Fibroblast of skin of back (primary cell): ENCODE measurements around the gene KCTD7.
A peak's percentile ranks its signal among the peaks of the same experiment; 100 is the strongest.
"Not testable (repeated sequence)": the region's sequence is repeated elsewhere in the genome, so short reads cannot be mapped to it uniquely, and the experiment has no call there.

Experiments
- DNase-seq: peaks from one replicate; pipeline ENCODE4 v3.0.0-alpha.2; 2013

Gene KCTD7

GRCh38 chr7:66617295-66617694 is 11.4 kb upstream of the KCTD7 start:
- no peak for DNase-seq

- DNase-seq = peak; percentile 2
Measured at GRCh38 chr7:66619341-66619948, 9.2 kb upstream of the KCTD7 start.

- DNase-seq = peak; percentile 34
Measured at GRCh38 chr7:66626331-66626934, 2.2 kb upstream of the KCTD7 start.

GRCh38 chr7:66627151-66627681 is 1.5 kb upstream of the KCTD7 start:
- DNase-seq = no peak

DNA sequence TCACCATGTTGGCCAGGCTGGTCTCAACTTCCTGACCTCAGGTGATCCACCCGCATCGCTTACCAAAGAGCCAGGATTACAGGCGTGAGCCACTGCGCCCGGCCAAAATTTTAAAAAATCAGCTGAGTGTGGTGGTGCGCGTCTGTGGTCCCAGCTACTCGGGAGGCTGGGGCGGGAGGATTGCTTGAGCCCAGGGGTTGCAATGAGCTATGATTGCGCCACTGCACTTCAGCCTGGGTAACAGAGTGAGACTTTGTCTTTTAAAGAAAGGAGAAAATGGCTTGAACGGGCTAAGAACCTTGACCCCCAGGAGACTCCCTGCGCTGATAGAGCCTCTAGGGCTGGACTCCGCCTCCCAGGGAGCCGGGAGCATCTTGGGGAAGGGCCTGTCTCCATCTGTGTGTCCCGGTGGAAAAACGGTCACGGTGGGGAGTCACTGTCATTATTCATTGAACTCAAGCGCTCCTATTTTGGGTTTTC is 760 bp upstream of the KCTD7 start:
- DNase-seq = no peak

DNA sequence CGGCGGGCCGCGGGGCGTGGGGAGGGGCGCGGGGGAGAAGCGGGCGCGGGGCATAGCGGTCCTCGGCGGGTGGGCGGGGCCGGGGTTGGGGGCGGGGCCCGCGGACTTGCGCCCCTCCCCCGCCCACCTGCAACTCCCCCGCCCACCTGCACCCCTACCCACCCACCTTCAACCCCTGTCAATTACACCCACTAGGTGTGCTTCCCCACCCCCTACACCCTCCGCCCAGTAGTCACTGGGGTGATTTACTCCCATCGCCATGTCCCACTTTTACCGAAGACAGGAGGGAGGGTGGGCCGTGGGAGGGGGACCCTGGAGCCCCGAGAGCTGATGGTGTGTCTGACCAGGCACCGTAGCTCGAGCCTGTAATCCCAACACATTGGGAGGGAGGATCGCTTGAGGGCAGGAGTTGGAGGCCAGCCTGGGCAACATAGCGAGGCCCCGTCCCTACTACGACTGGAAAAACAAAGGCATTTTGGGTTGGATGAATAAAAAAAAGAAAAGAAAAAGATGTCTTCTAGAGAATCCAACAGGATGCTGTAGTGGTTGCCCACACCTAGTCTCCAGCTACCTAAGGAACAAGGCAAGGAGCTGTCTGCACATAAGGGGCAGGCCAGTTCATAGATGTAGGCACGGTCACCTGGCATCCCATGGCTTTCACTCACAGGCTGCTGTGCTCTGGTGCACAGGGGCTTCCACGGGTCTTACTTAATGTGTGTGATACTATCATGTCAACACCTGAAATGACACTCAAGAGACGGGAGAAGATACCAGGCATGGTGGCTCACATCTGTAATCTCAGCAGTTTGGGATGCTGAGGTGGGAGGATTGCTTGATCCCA is 761 bp downstream of the KCTD7 start:
- DNase-seq = no peak

DNA sequence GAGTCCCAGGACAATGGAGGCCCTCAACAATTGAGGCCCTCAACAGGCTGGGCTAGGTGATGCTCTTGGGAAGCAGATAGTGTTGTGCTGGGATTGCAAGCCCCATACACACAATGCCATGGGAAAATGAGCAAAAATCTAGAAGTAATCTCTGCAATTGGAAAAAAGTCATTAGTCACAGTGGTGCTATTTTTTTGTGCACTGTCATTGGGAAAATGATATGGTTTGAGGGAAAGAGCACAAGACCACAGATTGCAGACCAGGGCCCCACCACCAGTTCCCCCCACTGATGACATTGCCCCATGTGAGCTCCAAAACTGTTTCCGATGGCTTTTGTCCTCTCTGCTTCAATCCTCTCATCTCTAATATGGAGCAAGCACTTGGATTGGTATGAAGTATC is 1.9 kb downstream of the KCTD7 start:
- no peak for DNase-seq

- DNase-seq = no peak
Measured at GRCh38 chr7:66631471-66631870, 2.8 kb downstream of the KCTD7 start.

DNA sequence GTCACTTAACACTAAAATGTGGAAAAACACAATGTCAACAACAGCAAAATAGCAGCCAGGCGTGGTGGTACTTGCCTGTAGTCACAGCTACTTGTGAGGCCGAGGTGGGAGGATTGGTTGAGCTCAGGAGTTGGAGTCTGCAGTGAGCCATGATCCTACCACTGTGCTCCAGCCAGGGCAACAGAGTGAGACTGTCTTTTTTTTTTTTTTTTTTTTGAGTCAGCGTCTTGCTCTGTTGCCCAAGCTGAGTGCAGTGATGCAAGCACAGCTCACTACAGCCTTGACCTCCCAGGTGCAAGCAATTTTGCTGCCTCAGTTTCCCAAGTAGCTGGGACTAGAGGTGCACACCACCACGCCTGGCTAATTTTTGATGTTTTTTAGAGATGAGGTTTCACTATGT is 6.1 kb downstream of the KCTD7 start:
- DNase-seq = no peak

DNA sequence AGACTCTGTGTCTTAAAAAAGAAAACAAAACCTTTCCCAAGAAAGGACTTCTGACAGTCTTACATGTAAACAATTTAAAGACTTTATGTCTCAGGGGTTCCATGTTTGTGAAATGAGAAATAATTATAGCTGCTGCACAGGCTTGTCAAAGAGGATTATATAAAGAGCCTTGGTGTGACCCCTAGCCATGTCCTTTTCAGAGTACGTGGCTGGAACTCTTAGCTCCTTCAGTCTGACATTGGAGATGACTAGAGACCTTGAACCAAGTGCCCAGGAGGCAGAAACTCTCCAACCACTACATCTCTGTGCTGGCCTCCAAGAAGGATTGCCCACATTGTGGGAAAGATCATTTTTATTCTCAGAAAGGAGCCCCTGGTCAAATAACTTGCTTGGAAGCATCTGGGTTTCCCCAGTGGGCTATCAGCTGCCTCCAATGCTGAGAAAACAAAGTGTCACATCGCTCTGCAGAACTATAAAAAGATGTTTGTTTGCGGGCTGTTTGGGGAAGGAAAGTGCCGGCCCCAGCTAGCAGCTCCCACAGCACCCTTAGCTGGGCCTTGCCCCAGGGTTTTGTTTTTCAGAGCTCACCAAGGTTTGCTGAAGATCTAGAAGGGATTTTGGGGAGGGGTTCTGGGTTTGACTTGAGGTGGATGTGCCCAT is 6.8 kb downstream of the KCTD7 start:
- not testable (repeated sequence) for DNase-seq

- peak; percentile 49 for DNase-seq
Measured at GRCh38 chr7:66635982-66636546, 7.4 kb downstream of the KCTD7 start.

GRCh38 chr7:66638309-66639099 is 9.8 kb downstream of the KCTD7 start:
- DNase-seq = no peak

GRCh38 chr7:66639773-66640172 is 11.1 kb downstream of the KCTD7 start:
- no peak for DNase-seq

- no peak for DNase-seq
Measured at GRCh38 chr7:66640802-66641525, 12.3 kb downstream of the KCTD7 start.

DNA sequence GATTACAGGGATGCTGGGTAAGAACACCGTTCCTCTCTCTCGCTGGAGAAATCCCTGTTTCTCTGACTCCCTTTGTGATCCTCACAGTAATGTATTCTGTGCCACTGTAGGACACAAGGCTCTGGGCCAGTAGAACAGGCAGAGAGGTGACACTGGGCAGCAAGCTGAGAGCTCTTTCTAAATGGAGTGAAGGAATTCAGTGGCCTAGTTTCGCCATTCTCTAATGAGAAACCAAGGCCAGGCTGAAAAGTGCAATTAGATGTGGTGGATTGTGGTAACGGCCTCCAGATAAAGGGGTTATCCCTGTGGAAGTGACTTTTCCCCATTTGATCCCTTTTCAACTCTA is 12.8 kb downstream of the KCTD7 start:
- no peak for DNase-seq

- DNase-seq = no peak
Measured at GRCh38 chr7:66642186-66642585, 13.5 kb downstream of the KCTD7 start.

DNA sequence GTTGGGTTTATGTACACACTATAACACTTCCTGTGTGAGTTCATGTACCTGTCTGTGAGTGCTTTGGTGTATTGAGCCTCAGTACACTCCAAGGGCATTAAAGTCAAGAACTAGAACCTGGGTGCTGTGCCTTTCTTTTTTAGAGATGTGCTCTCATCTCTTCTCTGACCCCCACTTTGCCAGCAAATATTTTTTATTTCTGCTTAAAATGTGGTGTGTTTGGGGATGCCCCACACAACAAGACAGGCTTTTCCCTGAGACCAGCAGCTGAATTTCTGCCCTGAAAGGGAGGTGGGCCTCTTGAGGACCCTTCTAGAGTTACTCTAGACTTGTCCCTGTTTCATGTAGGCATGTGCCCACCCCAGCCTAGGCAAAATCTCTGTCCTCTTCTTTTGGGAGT is 14.3 kb downstream of the KCTD7 start:
- no peak for DNase-seq

DNA sequence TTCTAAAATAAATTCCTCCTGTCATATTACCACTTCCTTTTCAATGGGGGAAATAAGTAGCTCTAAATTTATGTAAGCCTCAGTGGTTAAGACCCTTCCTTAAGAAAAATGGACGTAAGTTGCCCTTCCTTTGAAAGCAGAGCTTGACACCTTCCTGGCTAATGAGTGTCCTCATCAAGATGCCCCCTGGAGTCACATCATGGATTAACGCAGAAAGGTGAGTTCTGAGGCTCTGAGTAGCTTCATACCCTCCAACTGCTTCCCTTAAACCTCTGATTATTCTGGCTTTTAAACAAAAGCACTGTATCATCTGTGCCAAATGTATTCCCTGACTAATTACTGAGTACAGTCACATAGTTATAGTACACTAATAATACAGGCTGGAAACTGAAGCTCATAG is 14.7 kb downstream of the KCTD7 start:
- DNase-seq = no peak

DNA sequence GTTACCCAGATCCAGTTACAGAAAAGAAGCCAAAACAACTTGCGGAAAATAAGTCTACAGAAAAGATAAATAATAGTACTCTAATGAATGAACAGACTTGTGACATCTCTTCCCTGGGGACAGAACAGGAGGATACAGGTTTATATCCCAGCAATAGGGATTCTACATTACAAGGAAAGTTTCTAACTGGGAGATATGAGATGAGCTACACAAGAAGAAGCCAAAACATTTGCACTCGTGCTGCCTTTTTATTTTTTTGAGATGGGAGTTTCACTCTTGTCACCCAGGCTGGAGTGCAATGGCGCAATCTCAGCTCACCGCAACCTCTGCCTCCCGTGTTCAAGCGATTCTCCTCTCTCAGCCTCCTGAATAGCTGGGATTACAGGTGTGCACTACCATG is 22.3 kb downstream of the KCTD7 start:
- DNase-seq = not testable (repeated sequence)

DNA sequence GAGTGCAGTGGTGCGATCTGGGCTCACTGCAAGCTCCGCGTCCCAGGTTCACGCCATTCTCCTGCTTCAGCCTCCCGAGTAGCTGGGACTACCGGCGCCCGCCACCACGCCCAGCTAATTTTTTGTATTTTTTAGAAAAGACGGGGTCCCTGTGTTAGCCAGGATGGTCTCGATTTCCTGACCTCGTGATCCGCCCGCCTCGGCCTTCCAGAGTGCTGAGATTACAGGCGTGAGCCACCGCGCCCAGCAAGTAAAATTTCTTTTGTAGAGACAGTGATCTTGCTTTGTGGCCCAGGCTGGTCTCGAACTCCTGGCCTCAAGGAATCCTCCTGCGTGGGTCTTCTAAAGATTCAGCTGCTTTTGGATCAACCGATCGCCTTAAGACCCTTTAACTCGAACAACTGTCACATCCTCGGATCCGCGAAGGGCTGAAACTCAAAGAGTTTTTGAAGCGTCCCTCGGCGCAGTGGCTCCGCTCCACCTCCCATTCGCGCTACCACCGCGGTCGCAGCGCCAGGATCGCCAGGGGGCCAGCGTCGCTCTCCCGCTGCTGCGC is 25.1 kb downstream of the KCTD7 start:
- not testable (repeated sequence) for DNase-seq
